GM20431 (cell line): Measurements from ENCODE around the gene FHIT.
"Not testable (repeated sequence)": the region's sequence is repeated elsewhere in the genome, so short reads cannot be mapped to it uniquely, and the experiment has no call there.

Experiments used
- in situ Hi-C: fragments of 300-500 bp; cut with MseI, MboI; formaldehyde crosslinking; loops from one replicate; pipeline ENCODE4 v1.15.0; 2020; ENCODE audit warnings: low sequenced_read_pairs; ENCODE audit not compliant: unreplicated experiment

FHIT gene

GRCh38 chr3:60555686-60556354, 695.4 kb downstream of the FHIT start:
- in situ Hi-C loops: no loop called here

GRCh38 chr3:60553144-60553543, 698.1 kb downstream of the FHIT start:
- in situ Hi-C loops: no loop called here

DNA sequence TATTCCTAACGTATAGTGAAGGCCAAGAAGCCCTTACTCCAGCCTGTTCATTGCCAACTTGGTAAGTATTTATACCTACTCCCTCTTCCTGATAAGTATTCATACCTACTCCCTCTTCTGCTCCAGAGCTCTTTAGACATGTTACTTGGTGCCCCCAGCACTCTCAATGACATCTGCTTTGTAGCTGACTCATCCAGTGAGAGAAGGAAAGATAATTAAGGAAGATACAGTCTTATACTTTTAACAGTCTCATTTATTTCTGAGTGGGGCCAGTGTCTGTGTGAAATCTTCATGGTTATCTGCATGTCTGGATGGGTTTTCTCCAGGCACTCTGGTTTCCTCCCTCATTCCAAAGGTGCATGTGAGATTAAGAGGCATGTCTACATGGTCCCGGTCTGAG, 698.7 kb downstream of the FHIT start:
- in situ Hi-C loops: no loop called here

GRCh38 chr3:60551455-60552209, 699.6 kb downstream of the FHIT start:
- in situ Hi-C loops: no loop called here

GRCh38 chr3:60549863-60550262, 701.4 kb downstream of the FHIT start:
- in situ Hi-C loops: no loop called here

GRCh38 chr3:60542995-60543394, 708.3 kb downstream of the FHIT start:
- in situ Hi-C loops: no loop called here

DNA sequence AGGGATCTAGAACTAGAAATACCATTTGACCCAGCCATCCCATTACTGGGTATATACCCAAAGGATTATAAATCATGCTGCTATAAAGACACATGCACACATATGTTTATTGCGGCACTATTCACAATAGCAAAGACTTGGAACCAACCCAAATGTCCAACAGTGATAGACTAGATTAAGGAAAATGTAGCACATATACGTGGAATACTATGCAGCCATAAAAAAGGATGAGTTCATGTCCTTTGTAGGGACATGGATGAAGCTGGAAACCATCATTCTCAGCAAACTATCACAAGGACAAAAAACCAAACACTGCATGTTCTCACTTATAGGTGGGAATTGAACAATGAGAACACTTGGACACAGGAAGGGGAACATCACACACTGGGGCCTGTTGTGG, 711.9 kb downstream of the FHIT start:
- in situ Hi-C loops: not testable (repeated sequence)

DNA sequence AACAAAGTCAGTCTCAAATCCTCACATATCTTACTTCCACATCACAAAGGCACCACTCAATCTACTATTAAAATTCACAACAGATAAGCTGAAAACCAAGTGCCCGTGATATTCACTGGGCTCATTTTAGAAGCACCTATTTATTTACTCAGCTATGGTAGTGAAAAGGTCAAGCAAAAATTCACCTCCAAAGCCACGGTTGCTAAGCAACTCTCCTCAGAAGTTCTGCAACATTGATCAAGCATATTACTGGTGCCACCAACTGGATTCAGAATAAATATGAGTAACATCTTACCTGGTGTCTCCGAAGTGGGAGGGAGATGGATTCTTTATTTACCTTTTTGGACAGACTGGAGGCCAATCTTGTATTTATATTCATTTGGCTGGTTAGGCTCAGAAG, 714.8 kb downstream of the FHIT start:
- in situ Hi-C loops: no loop called here

GRCh38 chr3:60531759-60532158, 719.5 kb downstream of the FHIT start:
- in situ Hi-C loops: no loop called here

DNA sequence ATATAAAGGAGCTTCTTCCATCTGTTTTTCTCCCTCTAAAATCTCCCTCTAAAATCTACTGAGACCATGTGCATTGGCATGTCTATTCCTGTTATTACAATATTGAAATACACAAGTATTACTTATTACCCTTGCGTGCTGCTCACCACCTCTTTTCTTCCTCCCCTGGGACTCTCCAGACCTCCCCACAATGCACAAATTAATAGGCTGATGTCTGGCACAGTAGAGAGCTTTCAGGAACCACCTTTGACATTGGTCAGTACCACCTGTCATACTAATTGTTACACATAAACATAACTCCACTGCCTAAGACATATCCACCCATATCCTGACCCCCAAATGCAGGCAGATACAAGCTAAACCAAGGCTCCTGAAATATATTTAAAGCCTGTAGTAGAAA, 722.6 kb downstream of the FHIT start:
- in situ Hi-C loops: no loop called here

GRCh38 chr3:60523536-60523935, 727.7 kb downstream of the FHIT start:
- in situ Hi-C loops: no loop called here

DNA sequence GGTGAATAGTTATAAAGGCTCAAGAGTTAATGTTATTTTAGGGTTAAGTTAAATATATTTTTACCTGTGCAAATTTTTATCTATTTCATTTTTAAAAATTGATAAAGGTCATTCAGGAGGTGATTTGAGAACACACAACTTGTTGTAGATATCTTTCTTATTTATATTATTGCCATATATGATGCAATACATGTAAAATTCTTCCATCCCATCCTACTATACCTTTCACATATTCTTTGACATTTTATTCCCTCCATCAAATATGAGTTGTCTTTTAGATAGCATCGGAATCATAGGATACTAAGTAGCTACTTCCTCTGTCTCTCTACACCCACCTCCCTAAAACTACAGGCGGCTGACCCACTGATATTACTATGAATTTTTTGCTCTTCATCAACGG, 734.1 kb downstream of the FHIT start:
- in situ Hi-C loops: no loop called here

DNA sequence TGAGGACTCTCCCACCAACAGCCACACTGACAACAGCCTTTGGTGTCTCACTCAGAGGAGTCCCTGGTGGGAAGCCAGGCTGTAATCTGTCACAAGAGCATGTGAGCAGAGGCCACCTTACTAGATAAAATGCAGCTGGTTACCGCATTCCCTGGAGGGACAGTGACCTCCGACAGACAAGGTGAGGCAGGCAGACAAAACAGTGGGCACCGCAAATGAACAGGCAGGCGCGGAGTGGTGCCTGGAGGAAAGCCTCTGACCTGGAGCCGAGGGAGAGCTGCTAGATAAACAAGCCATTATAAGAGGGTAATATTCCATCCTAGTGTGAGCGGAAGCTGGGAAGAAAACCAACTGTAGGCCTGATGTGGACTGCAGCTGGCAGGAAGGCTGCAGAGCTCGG, 736.4 kb downstream of the FHIT start:
- in situ Hi-C loops: no loop called here

GRCh38 chr3:60514085-60514649, 737.1 kb downstream of the FHIT start:
- in situ Hi-C loops: no loop called here

GRCh38 chr3:60513241-60513640, 738.0 kb downstream of the FHIT start:
- in situ Hi-C loops: no loop called here

DNA sequence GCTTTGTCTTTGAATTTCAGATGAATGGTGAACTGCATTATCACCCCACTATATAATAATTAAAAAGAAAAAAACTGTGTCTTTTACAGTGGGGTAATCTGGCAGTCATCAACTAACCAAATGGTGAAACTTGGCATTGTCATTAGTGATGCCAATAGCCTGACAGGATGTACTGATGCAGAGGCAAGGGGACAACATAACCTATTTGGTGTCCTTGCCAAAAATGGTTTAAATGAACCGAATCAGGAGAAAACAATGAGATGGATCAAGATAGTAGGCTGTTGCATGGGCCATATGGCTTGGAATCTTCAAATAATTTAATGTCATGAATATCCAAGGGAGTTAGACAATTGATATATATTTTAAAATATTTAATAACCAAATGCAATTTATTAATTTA, 738.7 kb downstream of the FHIT start:
- in situ Hi-C loops: no loop called here

DNA sequence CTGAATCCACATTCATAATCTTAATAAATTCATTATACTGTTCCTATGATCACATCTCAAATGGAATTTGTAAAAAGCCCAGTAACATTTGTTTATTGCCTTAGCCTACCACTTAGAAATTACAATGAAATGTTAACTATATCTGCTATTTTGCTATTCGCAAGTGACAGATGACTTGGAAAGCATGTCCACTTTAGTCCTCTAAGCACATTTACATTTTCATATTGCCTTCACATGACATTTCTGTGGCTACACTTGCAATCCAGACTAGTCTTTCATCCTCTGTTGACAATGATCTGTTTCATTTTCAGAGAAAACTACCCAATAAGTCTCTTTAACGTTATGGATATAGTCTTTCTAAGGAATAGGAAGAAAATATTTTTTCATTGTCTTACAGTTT, 741.8 kb downstream of the FHIT start:
- in situ Hi-C loops: no loop called here

DNA sequence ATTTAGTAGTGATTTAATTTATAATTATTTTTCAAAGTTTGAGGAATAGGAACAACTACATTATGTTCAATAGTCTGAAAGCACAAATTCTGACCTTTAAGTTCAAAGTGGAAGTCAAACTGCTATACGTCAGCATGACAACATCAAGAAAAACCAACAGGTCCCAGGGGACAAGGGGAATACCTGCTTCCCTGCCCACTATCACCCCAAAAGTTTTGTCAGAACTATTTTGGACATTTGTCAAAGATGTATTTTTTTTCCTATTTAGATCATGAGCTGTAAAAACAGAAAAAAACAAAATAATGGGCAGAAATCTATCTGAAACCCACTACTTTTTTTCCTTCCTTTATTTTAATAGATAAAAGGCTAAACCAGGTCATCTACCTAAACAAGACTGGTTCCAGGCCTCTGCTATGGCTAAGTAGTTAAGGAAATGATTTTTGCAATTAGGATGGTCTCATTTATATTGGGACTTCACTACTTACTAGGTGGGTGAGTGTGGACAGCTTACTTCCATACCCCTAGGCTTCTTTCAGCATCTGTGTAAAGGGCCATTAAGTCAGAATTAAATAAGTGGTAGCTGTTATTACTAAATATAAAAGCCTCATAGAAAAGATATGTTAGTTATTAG, 746.3 kb downstream of the FHIT start:
- in situ Hi-C loops: no loop called here

GRCh38 chr3:60501314-60501713, 749.9 kb downstream of the FHIT start:
- in situ Hi-C loops: no loop called here

DNA sequence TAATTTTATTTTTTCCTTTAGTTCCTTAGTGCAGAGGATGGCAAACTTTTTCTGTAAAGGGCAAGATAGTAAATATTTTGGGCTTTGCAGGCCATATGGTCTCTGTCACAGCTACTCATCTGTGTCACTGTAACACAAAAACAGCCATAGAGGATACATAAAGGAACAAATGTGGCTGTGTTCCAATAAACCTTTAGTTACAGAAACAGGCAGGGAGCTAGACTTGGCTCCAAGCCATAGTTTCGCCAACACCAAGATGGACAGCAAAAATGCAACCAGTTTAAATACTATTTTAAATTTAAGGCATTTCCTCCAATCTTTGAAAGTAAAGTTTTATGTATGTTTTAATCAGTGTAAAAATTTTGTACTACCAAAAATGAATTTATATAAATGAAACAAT, 753.4 kb downstream of the FHIT start:
- in situ Hi-C loops: no loop called here

DNA sequence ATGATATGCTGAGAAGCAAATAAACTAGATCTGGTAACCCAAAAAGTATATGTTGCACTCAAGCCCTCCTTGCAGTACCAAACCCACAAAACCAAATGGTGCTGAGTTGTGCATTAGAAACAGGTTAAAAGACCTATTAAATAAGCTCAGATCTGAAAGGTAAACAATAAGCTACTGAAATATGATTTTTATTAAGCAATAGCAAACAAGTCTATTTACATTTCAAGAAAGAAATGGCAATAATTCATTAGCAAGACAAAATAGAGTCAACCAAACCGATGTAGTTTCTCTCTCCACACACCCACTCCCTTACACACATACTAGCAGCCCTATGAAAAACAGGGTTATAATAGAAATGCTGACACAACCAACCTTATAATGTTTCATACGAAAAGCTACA, 760.3 kb downstream of the FHIT start:
- in situ Hi-C loops: no loop called here
